Fibroblast of the conjunctiva (primary cell): Measurements from ENCODE around the gene PHACTR3.
"Not testable (repeated sequence)": the region's sequence is repeated elsewhere in the genome, so short reads cannot be mapped to it uniquely, and the experiment has no call there.

Experiments used
- DNase-seq: peaks from one replicate; pipeline ENCODE4 v3.0.0-alpha.2; 2010; ENCODE audit warnings: low read depth

Gene PHACTR3

DNA sequence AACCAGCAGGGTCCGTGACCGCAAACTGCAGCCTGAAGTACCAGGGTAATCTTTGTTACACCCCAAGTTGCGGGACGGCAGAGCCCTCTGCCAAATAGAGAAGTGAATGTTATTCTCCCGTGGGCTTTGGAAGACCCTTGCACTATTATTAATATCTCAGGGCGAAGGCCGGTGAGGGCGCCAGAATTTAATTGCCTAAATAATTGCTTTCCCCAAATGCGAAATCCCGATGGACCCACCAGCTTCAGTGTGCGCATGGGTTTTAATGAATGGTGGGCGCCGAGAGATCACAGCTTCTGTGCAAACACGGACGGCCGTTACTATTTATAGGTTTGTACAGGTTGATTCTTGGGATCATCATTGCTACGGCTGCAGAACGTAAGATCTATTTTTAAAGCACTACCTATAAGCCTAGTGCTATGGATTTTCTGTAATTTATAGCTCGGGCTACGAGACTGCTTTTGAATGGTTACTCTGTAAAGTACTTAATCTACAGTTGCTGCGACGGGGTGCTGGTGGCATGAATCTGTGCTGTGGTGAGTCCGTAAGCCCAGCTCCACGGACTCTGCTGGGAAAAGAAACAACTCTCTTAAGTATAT, 15.2 kb upstream of the PHACTR3 start:
- no peak for DNase-seq

DNA sequence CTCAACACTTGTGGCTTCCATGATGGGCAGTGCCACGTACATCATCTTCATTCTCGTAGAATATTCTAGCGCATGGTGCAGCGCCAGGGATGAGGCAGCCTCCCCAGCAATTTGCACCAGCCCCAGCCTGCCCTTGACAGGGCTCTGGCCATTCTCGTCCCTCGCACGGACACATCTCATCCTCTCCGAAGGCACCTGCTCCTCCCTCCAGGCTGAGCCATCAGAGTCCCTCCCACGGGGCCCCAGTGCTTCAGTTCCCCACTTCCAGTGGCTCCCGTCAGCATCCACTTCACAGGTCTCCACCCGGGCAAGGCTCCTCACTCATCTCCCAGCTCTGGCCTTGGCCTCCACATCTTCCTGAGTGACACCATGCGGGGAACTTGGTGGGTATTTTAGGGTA, 13.3 kb upstream of the PHACTR3 start:
- no peak for DNase-seq

DNA sequence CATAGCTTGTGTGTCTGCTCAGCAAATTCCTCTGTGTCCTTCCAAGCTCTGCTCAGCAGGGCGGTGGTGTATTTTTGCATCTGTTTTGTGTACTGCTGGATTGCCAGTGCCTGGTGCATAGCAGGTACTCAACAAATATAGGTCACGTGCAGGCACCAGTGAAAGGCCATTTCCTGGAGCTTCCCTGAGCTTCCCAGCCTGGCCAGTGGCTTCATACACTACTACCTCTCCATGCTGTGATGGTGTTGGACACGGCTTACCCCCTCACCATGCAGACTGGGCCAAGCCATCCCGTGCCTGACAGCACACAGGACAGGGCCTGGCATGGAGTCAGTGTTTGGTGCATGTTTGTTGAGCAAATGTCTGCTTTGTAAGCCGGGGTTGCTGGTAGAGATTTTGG, 7.7 kb upstream of the PHACTR3 start:
- no peak for DNase-seq

- DNase-seq, result no peak
Observed at GRCh38 chr20:59597240-59597639, 7.1 kb upstream of the PHACTR3 start.

- DNase-seq, result no peak
Observed at GRCh38 chr20:59598625-59599310, 5.6 kb upstream of the PHACTR3 start.

DNA sequence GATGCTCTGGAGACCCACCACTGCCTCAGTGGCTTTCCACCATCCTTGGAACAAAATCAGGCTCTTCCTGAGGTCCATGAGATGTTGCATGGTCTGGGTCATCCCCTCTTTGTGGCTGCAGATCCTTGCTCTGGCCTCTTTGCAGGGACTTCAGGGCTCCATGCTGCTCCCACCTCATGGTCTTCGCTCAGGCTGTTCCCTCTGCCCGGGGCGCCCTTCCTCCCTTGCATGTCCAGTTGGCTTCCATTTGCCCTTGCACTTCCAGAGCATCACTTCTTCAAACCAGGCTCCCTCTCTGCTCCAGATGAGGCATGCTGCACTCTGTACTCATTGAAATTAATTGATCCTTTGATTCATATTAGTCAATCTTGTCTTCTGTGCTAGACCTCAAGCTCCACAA, 4.4 kb upstream of the PHACTR3 start:
- DNase-seq, result no peak

- DNase-seq, result no peak
Observed at GRCh38 chr20:59600472-59600871, 3.9 kb upstream of the PHACTR3 start.

DNA sequence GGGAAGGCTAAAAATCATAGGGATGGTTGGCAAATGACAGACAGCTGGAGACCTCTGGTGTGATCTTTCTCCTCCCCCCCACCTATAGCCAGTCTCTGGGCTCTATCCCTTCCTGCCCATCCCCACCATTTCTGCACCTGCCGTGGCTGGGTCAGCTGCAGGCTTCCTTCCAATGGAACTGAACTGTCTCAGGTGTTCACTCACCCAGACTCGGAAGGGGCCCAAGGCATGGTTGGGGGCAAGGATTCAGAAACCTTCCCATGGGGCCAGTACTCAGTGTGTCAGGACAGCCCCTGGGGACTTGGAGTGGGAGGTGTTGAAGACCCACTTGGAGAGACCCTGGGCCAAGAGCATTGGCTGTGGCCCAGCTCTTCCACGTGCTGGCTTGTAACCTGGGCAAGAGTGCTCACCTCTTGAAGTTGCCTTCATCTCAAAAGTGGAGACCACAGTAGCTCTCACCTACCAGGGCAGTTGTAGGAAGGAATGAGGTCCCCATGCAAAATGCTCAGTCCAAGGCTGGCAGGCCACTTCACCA, 1.7 kb upstream of the PHACTR3 start:
- DNase-seq, result no peak

DNA sequence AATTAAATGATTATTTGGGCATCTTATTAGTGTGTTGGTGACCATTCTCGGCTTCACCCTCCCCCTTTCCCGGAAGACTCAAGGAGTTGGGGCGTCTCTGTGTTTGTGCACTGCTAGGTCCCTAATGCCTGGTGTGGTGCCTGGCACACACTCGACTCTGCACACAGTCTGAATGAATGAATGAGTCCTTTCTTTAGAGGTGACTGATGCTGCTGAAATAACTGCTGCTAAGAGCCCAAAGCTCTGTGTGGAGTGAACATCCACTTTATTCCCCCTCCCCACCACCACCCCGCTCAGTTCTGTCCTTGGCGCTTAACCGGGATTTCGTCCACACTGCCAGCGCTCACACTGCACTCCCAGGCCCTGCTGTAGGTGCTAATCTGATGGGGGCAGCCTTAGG, 1.2 kb upstream of the PHACTR3 start:
- no peak for DNase-seq

DNA sequence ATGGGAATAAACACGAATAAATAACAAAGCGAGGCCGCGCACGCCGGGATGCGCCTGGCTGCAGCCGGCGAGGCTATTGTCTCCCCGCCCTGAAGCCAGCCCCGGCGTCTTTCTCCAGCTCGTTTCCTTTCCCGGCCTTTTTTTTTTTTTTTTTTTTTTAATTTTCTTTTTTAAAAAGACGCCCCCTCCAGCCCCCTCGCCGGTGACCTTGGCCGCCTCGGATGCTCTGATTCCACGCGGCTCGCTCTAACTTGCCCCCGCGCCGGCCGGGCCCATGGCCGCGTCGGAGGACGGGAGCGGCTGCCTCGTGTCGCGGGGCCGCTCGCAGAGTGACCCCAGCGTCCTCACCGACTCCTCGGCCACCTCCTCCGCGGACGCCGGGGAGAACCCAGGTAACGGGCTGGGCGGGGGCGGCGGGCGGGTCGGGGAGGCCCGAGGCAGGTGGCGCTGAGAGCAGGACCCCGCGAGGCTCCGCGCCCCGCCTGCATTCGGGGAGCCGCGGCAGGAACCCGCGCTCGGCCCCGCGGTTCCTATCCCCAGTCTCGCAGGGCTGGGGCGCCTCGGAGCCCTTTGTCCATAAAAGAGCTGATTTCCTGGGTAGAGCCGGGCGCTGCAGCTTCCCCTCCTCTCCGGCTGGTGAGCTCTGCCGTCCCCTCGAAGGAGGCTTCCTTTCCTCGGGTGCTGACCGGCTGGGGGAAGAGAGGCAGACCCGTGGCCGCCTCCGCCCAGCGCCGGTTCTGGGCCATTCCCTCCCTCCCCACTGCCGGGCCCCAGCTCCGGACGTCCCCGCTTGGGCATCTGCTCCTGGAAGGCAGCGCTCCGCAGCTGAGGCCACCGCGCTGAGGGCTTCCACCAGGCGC, 631 bp downstream of the PHACTR3 start:
- DNase-seq, result no peak

- DNase-seq, result no peak
Observed at GRCh38 chr20:59605601-59606364, 1.4 kb downstream of the PHACTR3 start.

- no peak for DNase-seq
Observed at GRCh38 chr20:59606566-59606965, 2.2 kb downstream of the PHACTR3 start.

DNA sequence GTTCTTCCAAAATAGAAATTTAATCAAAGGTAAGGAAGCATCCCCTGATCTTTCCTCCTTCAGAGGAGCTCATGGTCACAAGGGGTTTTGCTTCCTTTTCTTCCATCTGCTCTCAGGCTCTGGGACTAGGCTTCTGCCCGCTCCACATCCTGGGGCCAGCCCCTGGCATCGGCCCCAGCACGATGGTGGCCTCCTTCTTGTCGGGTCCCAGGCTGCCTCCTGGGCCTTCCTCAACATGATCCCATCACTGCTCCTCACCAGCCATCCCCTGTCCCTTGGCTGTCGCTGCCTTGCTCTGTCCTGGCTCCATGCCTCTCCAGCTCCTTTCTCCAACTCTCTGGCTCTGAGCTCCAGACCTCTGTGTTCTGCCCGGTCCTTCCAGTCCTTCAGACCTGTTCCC, 4.1 kb downstream of the PHACTR3 start:
- DNase-seq, result no peak

DNA sequence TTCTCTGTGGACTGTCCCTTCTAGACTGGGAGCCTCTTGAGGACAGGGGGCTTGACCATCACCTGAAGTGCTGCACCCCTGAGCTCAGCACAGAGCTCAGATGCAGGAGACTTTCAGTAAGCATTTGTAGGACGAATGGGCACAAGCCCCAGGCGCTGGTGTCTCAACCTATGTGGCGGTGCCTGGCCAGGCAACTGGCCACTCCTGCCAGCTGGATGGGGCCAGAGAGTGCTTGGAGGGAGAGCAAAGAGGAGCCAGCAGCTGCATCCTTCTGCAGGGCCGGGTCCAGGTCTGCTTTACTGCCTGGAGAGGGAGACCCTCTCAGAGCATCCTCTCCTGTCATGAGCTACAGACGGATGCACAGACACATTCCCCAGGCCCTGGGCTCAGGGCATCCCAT, 4.5 kb downstream of the PHACTR3 start:
- no peak for DNase-seq

- no peak for DNase-seq
Observed at GRCh38 chr20:59611286-59611685, 6.9 kb downstream of the PHACTR3 start.

GRCh38 chr20:59613861-59614260, 9.5 kb downstream of the PHACTR3 start:
- no peak for DNase-seq

- DNase-seq, result no peak
Observed at GRCh38 chr20:59614714-59615113, 10.4 kb downstream of the PHACTR3 start.

GRCh38 chr20:59616306-59616705, 12.0 kb downstream of the PHACTR3 start:
- DNase-seq, result no peak

GRCh38 chr20:59617221-59617620, 12.9 kb downstream of the PHACTR3 start:
- no peak for DNase-seq

DNA sequence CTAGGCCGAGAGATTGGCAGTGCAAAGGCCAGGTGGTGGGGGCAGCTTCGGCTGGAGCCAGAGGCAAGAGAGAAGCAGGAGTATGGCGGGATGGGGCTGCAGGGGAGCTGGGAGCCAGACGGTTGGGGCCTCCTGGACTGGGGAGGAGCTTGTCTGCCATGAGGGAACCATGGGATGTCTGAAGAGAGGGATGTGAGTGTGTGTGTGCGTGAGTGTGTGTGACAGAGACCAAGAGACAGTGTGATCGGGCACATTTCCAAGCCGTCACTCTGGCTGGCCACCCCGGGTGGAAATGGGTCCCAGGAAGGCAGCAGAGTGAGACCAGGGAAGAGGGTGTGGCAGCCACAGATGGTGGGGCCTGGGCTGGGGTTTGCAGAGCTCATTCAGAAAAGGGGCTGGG, 13.8 kb downstream of the PHACTR3 start:
- DNase-seq, result no peak

- not testable (repeated sequence) for DNase-seq
Observed at GRCh38 chr20:59618585-59618984, 14.2 kb downstream of the PHACTR3 start.

DNA sequence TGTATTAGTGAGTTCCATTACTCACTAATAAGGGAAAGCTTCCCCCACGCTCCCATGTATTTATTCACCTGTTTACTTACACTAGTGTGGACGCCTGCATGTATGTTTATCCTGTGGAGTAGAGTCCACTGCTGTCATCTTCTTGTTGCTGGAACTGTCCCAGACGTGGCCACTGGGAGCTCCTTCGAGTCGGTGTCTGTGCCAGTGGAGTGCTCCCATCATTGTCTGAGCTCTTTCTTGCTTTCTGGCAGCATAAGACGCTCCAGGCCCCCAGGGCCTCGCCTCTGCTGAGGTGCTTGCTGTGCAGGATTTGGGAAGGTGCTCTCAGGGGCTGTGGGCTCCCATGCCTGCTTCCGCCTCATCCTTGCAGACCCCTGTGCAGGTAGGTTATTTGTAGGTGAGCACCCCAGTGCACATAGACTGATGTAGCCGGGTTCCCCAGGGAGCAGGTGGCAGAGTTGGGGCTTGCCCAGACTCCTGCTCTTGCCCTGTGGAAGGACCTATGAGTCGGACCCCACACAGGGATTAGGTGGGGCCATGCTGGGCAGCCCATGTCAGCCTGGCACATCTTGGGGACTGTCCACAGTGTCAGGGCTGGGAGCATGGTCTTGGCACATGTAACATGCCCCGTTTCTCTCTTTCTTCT, 16.6 kb downstream of the PHACTR3 start:
- no peak for DNase-seq
